SK-N-SH (cell line): Measurements from ENCODE around the gene UBTD1. TPM values are rescaled to one million over a fixed set of nuclear protein-coding genes. Genes with fewer than 3 reads are reported as not detected.

Source experiments
- CTCF ChIA-PET: fragments of 300-600, 350-600 bp; formaldehyde crosslinking; extraction: SDS; loops from one replicate; lab custom pipeline; 2021; lab: Yijun Ruan, JAX
- POLR2A ChIA-PET: fragments of 350-600 bp; sonication (Branson Sonifier 250); formaldehyde crosslinking; extraction: SDS; loops from one replicate; lab custom pipeline; 2020; ENCODE audit warnings: antibody characterized with exemption, inconsistent platforms; lab: Yijun Ruan, JAX
- DNase-seq: peaks from one replicate; pipeline ENCODE4 v3.0.0; 2012
- H2AFZ ChIP-seq: fragments of 200-600 bp; sonication (generic); 2 replicates; pipeline ENCODE4 v1.8.1; 2016; ENCODE audit warnings: antibody characterized with exemption, mild to moderate bottlenecking, low read depth
- H3F3A ChIP-seq: fragments of 200-600 bp; sonication (generic); replicated peaks from 2 replicates; pipeline ENCODE3; 2016; ENCODE audit warnings: antibody characterized with exemption, mild to moderate bottlenecking; ENCODE audit not compliant: insufficient read depth
- H3K27ac ChIP-seq, 2 experiments: fragments of 200-500 bp in 1 of 2; fragments of 200-600 bp in 1 of 2; sonication (Bioruptor generic) in 1 of 2; sonication (generic), shearing (Covaris generic) in 1 of 2; 2 replicates each; pipeline versions ENCODE4 v1.5.1 to v1.6.1; 2014 to 2016; ENCODE audit warnings: low read depth in 2 of 2, inconsistent platforms in 1 of 2, low read length in 1 of 2, mild to moderate bottlenecking in 1 of 2, mixed read lengths in 1 of 2
- H3K27me3 ChIP-seq: fragments of 200-600 bp; sonication (generic), shearing (Covaris generic); 2 replicates; pipeline ENCODE4 v1.6.1; 2016; ENCODE audit warnings: mixed run types; ENCODE audit not compliant: insufficient read depth
- H3K36me3 ChIP-seq, 2 experiments: fragments of 200-500 bp in 1 of 2; fragments of 200-600 bp in 1 of 2; sonication (Bioruptor generic) in 1 of 2; sonication (generic) in 1 of 2; replicated peaks in 1 of 2; 2 replicates each; pipeline versions ENCODE3 to v1.5.1; 2014 to 2016; ENCODE audit warnings: low read length in 1 of 2, mild to moderate bottlenecking in 1 of 2; ENCODE audit not compliant: insufficient read depth in 2 of 2, control insufficient read depth in 1 of 2
- H3K4me1 ChIP-seq, 2 experiments: fragments of 200-500 bp in 1 of 2; fragments of 200-600 bp in 1 of 2; sonication (Bioruptor generic) in 1 of 2; sonication (generic), shearing (Covaris generic) in 1 of 2; 2 replicates each; pipeline versions ENCODE4 v1.5.1 to v1.6.1; 2014 to 2016; ENCODE audit warnings: low read depth in 1 of 2, low read length in 1 of 2, mixed run types in 1 of 2; ENCODE audit not compliant: insufficient read depth in 2 of 2, control insufficient read depth in 1 of 2
- H3K4me2 ChIP-seq: fragments of 200-600 bp; sonication (generic), shearing (Covaris generic); 2 replicates; pipeline ENCODE4 v1.6.1; 2017; ENCODE audit warnings: mixed run types
- H3K4me3 ChIP-seq, 2 experiments: fragments of 200-500 bp in 1 of 2; fragments of 200-600 bp in 1 of 2; sonication (Bioruptor generic) in 1 of 2; sonication (generic), shearing (Covaris generic) in 1 of 2; 2 replicates each; pipeline versions ENCODE4 v1.5.1 to v1.8.1; 2014 to 2016; ENCODE audit warnings: low read depth in 2 of 2, inconsistent platforms in 1 of 2, low read length in 1 of 2, mild to moderate bottlenecking in 1 of 2, mixed read lengths in 1 of 2, moderate library complexity in 1 of 2
- H3K79me2 ChIP-seq: fragments of 200-600 bp; sonication (generic); 2 replicates; pipeline ENCODE4 v1.8.1; 2017; ENCODE audit warnings: mild to moderate bottlenecking; ENCODE audit not compliant: insufficient read depth
- H3K9ac ChIP-seq: fragments of 200-600 bp; sonication (generic); 2 replicates; pipeline ENCODE4 v1.6.1; 2017; ENCODE audit warnings: mixed run types
- H3K9me2 ChIP-seq: fragments of 200-600 bp; sonication (generic); 2 replicates; pipeline ENCODE4 v1.6.1; 2017; ENCODE audit warnings: mixed run types
- H3K9me3 ChIP-seq: fragments of 200-600 bp; sonication (generic); 2 replicates; pipeline ENCODE4 v1.6.1; 2017; ENCODE audit warnings: mixed run types, mild to moderate bottlenecking, moderate library complexity
- H4K20me1 ChIP-seq: fragments of 200-600 bp; sonication (generic); 2 replicates; pipeline ENCODE4 v1.6.1; 2017; ENCODE audit warnings: mild to moderate bottlenecking, mixed run types; ENCODE audit not compliant: insufficient read depth
- CHD2 ChIP-seq: fragments of 150-350 bp; IDR thresholded peaks from 2 replicates; pipeline ENCODE4 v1.6.1; 2018; ENCODE audit warnings: low read length; ENCODE audit not compliant: partially characterized antibody
- CTCF ChIP-seq: fragments of 200-600 bp; sonication (generic); IDR thresholded peaks from 2 replicates; pipeline ENCODE4 v1.6.1; 2017; ENCODE audit warnings: antibody characterized with exemption, mild to moderate bottlenecking, moderate library complexity
- EZH2phosphoT487 ChIP-seq: fragments of 200-600 bp; sonication (generic); IDR thresholded peaks from 2 replicates; pipeline ENCODE4 v1.6.1; 2017; ENCODE audit warnings: low read depth, mixed run types, mild to moderate bottlenecking, antibody characterized with exemption, moderate library complexity, borderline replicate concordance
- FOSL2 ChIP-seq: IDR thresholded peaks from 2 replicates; pipeline ENCODE4 v1.4.0; 2012; ENCODE audit warnings: low read depth, mild to moderate bottlenecking, moderate library complexity, borderline replicate concordance
- FOXJ3 ChIP-seq: sonication (generic); formaldehyde crosslinking; IDR thresholded peaks from 2 replicates; pipeline ENCODE4 v1.5.1; 2020; ENCODE audit warnings: mild to moderate bottlenecking, missing genetic modification reagents
- FOXM1 ChIP-seq: IDR thresholded peaks from 2 replicates; pipeline ENCODE4 v1.4.0; 2012; ENCODE audit warnings: low read depth, mild to moderate bottlenecking
- GATA2 ChIP-seq: sonication (generic); formaldehyde crosslinking; IDR thresholded peaks from 2 replicates; pipeline ENCODE4 v1.5.0; 2020; ENCODE audit warnings: mild to moderate bottlenecking, missing genetic modification reagents
- MAX ChIP-seq: IDR thresholded peaks from 2 replicates; pipeline ENCODE4 v1.4.0; 2012; ENCODE audit warnings: low read depth
- MEF2A ChIP-seq: IDR thresholded peaks from 2 replicates; pipeline ENCODE4 v1.4.0; 2012; ENCODE audit warnings: low read depth, borderline replicate concordance
- MXI1 ChIP-seq: IDR thresholded peaks from 2 replicates; pipeline ENCODE4 v1.6.1; 2012; ENCODE audit warnings: mild to moderate bottlenecking, low read depth, low read length, improper control_type of control experiment
- NRF1 ChIP-seq: IDR thresholded peaks from 2 replicates; pipeline ENCODE4 v1.6.1; 2012; ENCODE audit warnings: low read depth, mild to moderate bottlenecking, low read length
- PBX3 ChIP-seq: IDR thresholded peaks from 2 replicates; pipeline ENCODE4; 2012
- RAD21 ChIP-seq: IDR thresholded peaks from 2 replicates; pipeline ENCODE4 v1.6.1; 2012; ENCODE audit warnings: mild to moderate bottlenecking, low read length
- REST ChIP-seq: IDR thresholded peaks from 2 replicates; pipeline ENCODE4 v1.6.1; 2012; ENCODE audit warnings: mild to moderate bottlenecking, low read depth, low read length, moderate library complexity
- RXRA ChIP-seq: IDR thresholded peaks from 2 replicates; pipeline ENCODE4 v1.4.0; 2012; ENCODE audit warnings: low read depth, mild to moderate bottlenecking, borderline replicate concordance
- SIN3A ChIP-seq: IDR thresholded peaks from 2 replicates; pipeline ENCODE4 v1.6.1; 2012; ENCODE audit warnings: low read depth, mild to moderate bottlenecking, low read length, moderate library complexity, borderline replicate concordance
- TCF12 ChIP-seq: IDR thresholded peaks from 2 replicates; pipeline ENCODE4 v1.4.0; 2012
- TEAD4 ChIP-seq: IDR thresholded peaks from 2 replicates; pipeline ENCODE4 v1.4.0; 2012; ENCODE audit warnings: mild to moderate bottlenecking, borderline replicate concordance; ENCODE audit not compliant: insufficient read depth
- YY1 ChIP-seq: IDR thresholded peaks from 2 replicates; pipeline ENCODE4 v1.4.0; 2012; ENCODE audit warnings: low read depth, mild to moderate bottlenecking
- WGBS: methylation state at CpG from one replicate; pipeline ENCODE4 v1.1.6; 2017; ENCODE audit warnings: low lambda C conversion rate; 5-methylcytosine and 5-hydroxymethylcytosine counted together
- polyA plus RNA-seq, 3 experiments: library from polyadenylated mRNA; depleted of rRNA; stranded (reverse); fragments of >200 nt; gene quantifications; 2 replicates each; pipeline ENCODE4 v1.2.3, GENCODE V29; 2012

The UBTD1 gene
- polyA plus RNA-seq, 1 of the 3 experiments (the other 2 are of a cell fraction) = 38.8 TPM

- DNase-seq = no peak
- ChIA-PET CTCF (interaction anchor here (1.4 to 8.6 kb wide), 2 partner anchors 14 to 19 kb away, joined by 3 to 61 read pairs; no protein-coding TSS in a partner anchor), POLR2A (no interaction called here)
- Histone ChIP-seq H3F3A (peaks cover 23% of the 10 kb centered on the region), H3K27ac (peak overlapping the region in 1 of 2 experiments; percentile 100; a peak in 1 of 4 replicates), H3K9ac (no peak overlapping the region), H3K4me1 (peaks cover 19 to 44% of the 10 kb centered on the region in 2 experiments; a peak in 3 of 4 replicates), H3K36me3 (no peaks in the 10 kb centered on the region), H2AFZ (no peak overlapping the region), H3K9me3 (no peaks in the 10 kb centered on the region), H3K9me2 (no peaks in the 10 kb centered on the region), H3K27me3 (no peaks in the 10 kb centered on the region), H3K4me3 (no peak overlapping the region), H4K20me1 (peaks cover 7% of the 10 kb centered on the region; the same call in 1 of the 2 replicates), H3K79me2 (peaks cover 67% of the 10 kb centered on the region), H3K4me2 (no peak overlapping the region)
- WGBS = 90% methylated on average over 4 of the region's 5 CpGs
- TF ChIP-seq PBX3 = no peak
- TF ChIP-seq MAX = no peak
- no peak for TF ChIP-seq FOXJ3 (CRISPR knock-in tag)
- no peak for TF ChIP-seq GATA2 (CRISPR knock-in tag)
- TF ChIP-seq MXI1 = no peak
- no peak for TF ChIP-seq TEAD4
- TF ChIP-seq CHD2 = no peak
- TF ChIP-seq MEF2A = no peak
- TF ChIP-seq EZH2phosphoT487 = no peak
- TF ChIP-seq RXRA = no peak
- no peak for TF ChIP-seq RAD21
- TF ChIP-seq, all 33 proteins: peak for 0
Observed at GRCh38 chr10:97537186-97537869, 38.6 kb downstream of the UBTD1 start.

GRCh38 chr10:97538411-97538810 lies 39.7 kb downstream of the UBTD1 start:
- peaks cover 1% of the 10 kb centered on the region; the same call in 1 of the 2 replicates for H4K20me1 ChIP-seq
- H3K36me3 ChIP-seq = no peaks in the 10 kb centered on the region
- no peaks in the 10 kb centered on the region for H3K9me2 ChIP-seq
- H3K4me1 ChIP-seq = peaks cover 16 to 47% of the 10 kb centered on the region in 2 experiments; a peak in 3 of 4 replicates
- peak overlapping the region; percentile 67 to 100 for H3K27ac ChIP-seq
- H3K4me2 ChIP-seq = peak overlapping the region; percentile 17; the same call in 1 of the 2 replicates
- H3K27me3 ChIP-seq = no peaks in the 10 kb centered on the region
- no peak overlapping the region for H3K4me3 ChIP-seq
- ChIA-PET POLR2A (no interaction called here), CTCF (interaction anchor here (0.6 to 8.6 kb wide), 3 partner anchors 10 to 74 kb away, joined by 3 to 61 read pairs (median 6); no protein-coding TSS in a partner anchor)
- 17% methylated on average over 4 of the region's 4 CpGs for WGBS
- no peak for DNase-seq
- no peak overlapping the region for H2AFZ ChIP-seq
- peaks cover 63% of the 10 kb centered on the region for H3K79me2 ChIP-seq
- H3K9me3 ChIP-seq = no peaks in the 10 kb centered on the region
- H3K9ac ChIP-seq = no peak overlapping the region; the same call in 1 of the 2 replicates
- peaks cover 24% of the 10 kb centered on the region for H3F3A ChIP-seq
- TF ChIP-seq MAX (no peak), RAD21 (no peak), FOXM1 (no peak), REST (no peak), GATA2 (CRISPR knock-in tag) (no peak), YY1 (no peak), CTCF (no peak), TCF12 (no peak), CHD2 (no peak), NRF1 (no peak), FOSL2 (no peak), SIN3A (no peak), EZH2phosphoT487 (no peak)
